ENCODE measurements around the gene CTNND1.

DNA sequence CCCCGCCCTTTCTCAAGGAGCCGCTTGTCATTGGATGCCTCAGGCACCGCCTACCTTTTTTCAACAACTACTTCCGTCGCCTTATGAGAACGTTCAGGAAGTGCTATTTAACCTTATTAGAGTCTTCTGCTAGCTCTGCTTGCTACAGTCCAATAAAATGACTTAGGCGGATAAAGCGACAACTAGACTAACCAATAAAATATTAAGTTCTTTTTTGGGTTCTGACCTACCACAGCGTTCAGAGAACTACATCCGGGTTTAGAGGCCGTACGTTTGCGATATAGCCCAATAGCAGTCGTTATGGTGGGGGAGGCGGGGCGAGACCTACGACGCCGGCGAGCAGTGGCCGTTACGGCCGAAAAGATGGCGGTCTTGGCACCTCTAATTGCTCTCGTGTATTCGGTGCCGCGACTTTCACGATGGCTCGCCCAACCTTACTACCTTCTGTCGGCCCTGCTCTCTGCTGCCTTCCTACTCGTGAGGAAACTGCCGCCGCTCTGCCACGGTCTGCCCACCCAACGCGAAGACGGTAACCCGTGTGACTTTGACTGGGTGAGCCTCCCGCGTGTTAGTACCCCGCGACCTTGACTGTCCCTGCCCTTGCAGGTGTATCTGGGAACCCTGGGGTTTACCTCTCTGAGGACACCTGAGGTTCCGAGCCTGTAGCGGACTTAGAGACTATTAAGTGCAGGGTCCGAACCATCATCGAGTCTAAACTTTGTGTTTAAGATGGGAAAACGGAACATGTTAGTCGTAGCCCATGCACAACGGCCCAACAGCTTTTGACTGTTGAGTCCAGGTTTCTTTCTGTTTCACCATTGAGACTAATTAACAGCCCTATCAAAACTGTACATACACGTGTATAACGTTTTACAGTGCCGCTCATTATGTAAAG, 49.1 kb upstream of the CTNND1 start, which contains the start of gene TMX2:
- TF ChIP-seq, protein P1, sequence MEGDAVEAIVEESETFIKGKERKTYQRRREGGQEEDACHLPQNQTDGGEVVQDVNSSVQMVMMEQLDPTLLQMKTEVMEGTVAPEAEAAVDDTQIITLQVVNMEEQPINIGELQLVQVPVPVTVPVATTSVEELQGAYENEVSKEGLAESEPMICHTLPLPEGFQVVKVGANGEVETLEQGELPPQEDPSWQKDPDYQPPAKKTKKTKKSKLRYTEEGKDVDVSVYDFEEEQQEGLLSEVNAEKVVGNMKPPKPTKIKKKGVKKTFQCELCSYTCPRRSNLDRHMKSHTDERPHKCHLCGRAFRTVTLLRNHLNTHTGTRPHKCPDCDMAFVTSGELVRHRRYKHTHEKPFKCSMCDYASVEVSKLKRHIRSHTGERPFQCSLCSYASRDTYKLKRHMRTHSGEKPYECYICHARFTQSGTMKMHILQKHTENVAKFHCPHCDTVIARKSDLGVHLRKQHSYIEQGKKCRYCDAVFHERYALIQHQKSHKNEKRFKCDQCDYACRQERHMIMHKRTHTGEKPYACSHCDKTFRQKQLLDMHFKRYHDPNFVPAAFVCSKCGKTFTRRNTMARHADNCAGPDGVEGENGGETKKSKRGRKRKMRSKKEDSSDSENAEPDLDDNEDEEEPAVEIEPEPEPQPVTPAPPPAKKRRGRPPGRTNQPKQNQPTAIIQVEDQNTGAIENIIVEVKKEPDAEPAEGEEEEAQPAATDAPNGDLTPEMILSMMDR (IDR thresholded peaks at IDR 0.05), result no peak
- TF ChIP-seq EZH2 (IDR thresholded peaks at IDR 0.05) (peak; percentile 18), EZH2phosphoT487 (IDR thresholded peaks at IDR 0.05) (no peak)
